ENCODE measurements around the gene TNFRSF6B.
A peak's percentile ranks its signal among the peaks of the same experiment; 100 is the strongest.
"Not testable (repeated sequence)": the region's sequence is repeated elsewhere in the genome, so short reads cannot be mapped to it uniquely, and the experiment has no call there.

TNFRSF6B gene

GRCh38 chr20:63663332-63664066, 33.0 kb upstream of the TNFRSF6B start:
- no peak for DNase-seq

- no peak for DNase-seq
Measured at GRCh38 chr20:63664143-63664851, 32.2 kb upstream of the TNFRSF6B start.

GRCh38 chr20:63664861-63665594, 31.4 kb upstream of the TNFRSF6B start:
- no peak for DNase-seq

GRCh38 chr20:63665708-63666107, 30.7 kb upstream of the TNFRSF6B start:
- no peak for DNase-seq

- DNase-seq: no peak
Measured at GRCh38 chr20:63667858-63668257, 28.6 kb upstream of the TNFRSF6B start.

- DNase-seq: no peak
Measured at GRCh38 chr20:63668351-63668750, 28.1 kb upstream of the TNFRSF6B start.

- not testable (repeated sequence) for DNase-seq
Measured at GRCh38 chr20:63671695-63672094, 24.8 kb upstream of the TNFRSF6B start.

- DNase-seq: no peak
Measured at GRCh38 chr20:63672666-63673065, 23.8 kb upstream of the TNFRSF6B start.

DNA sequence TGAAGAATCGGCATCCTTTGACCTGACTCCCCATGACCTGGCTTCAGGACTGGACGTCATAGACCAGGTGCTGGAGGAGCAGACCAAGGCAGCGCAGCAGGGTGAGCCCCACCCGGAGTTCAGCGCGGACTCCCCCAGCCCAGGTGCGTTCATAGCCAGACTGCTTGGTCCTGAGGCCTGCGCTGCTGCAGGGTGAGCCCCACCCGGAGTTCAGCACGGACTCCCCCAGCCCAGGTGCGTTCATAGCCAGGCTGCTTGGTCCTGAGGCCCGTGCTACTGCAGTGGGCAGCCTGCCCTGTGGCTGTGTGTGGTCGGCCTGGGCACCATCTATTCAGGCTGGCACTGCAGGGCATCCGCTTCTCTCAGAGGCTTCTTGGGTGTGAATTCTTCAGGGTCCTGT, 22.5 kb upstream of the TNFRSF6B start:
- no peak for DNase-seq

DNA sequence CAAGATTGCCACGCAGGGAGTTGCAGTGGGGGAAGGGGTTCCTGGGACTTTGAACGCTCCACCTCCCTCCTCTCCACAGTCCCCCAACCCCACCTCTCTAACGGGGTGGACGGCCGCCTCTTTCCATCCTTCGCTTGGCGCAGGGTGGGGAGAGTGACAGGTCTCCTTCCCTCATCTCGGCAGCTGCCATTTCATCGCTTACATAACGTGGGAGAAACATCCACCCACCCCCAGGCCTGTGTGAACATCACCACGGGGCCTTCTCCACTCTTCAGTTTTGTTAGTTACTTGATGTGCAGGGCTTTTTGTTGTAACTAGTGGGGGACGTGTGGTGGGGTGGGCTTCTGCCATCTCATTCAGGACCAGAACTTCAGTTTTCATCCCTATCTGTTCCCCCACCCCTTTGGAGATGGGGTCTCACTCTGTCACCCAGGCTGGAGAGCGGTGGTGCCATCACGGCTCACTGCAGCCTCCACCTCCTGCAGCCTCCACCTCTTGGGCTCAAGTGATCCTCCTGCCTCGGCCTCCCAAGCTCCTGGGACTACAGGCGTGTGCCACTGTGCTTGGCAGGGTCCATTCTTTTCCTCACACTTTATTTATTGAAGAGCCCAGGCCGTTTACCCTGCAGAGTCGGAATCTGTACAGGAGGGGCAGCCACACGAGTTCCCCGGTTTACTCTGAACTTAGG, 20.6 kb upstream of the TNFRSF6B start:
- no peak for DNase-seq

DNA sequence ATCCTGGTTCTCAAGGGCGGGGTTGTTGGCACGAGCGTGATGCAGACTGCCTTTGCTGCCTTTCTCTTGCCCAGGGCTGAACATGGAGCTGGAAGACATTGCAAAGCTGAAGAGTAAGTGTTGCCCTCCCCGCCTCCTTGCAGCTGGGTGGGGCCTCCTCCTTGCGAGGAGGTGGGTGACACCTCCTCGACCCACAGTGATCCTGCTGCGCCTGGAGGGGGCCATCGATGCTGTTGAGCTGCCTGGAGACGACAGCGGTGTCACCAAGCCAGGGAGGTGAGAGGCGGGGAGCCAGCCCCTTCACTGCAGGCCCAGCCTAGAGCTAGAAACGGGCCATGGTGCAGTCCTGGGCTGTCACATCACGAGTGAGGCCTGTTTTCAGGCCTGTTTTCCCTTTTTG, 18.4 kb upstream of the TNFRSF6B start:
- DNase-seq: no peak

DNA sequence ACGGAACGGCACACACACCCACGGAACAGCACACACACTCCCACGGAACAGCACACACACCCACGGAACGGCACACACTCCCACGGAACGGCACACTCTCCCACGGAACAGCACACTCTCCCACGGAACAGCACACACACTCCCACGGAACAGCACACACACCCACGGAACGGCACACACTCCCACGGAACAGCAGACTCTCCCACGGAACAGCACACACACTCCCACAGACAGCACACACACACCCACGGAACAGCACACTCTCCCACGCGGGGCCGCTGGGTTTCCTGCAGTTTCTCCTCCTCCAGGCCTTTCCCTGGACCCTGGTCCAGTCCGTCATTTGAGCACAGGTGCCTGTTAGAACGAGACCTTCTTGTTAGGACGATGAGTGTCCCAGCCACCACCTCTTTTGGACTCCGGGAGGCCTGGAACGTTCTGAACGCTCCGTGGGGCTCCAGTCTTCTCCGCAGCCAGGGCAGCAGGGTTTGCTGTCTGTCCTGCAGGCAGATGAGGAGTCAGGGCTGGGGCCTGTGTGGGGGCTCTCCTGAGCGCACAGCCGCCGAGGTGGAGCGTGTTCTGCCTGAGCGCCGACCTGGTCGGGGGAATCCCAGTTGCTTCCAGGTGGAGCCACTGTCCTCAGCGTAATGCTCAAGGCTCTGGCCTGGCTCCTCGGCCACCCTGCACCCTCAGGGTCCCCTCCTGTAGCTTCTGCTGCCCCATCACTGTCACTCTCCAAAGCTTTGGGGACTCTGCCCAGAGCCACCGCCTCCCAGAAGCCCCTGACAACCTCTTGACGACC, 17.6 kb upstream of the TNFRSF6B start:
- no peak for DNase-seq

GRCh38 chr20:63679799-63680305, 16.6 kb upstream of the TNFRSF6B start:
- no peak for DNase-seq

DNA sequence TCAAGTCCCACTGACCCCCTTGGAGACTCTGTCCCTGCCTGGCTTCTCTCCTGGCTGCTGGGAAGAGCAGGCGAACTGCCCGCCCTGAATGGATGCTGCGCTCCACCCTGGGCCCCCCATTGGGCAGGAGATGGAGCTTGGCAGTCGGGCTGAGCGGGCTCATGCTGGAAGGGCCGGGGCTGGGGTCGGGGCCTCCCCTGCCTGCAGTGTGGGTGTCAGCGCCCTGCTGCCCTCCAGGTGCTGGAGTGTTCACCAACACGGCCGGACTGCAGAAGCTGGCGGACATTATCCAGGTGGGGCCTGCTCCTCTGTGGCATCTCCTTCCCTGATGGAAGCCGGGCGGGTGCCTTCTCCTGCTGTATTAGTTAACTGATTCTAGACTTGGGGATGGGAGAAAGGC, 16.0 kb upstream of the TNFRSF6B start:
- DNase-seq: no peak

DNA sequence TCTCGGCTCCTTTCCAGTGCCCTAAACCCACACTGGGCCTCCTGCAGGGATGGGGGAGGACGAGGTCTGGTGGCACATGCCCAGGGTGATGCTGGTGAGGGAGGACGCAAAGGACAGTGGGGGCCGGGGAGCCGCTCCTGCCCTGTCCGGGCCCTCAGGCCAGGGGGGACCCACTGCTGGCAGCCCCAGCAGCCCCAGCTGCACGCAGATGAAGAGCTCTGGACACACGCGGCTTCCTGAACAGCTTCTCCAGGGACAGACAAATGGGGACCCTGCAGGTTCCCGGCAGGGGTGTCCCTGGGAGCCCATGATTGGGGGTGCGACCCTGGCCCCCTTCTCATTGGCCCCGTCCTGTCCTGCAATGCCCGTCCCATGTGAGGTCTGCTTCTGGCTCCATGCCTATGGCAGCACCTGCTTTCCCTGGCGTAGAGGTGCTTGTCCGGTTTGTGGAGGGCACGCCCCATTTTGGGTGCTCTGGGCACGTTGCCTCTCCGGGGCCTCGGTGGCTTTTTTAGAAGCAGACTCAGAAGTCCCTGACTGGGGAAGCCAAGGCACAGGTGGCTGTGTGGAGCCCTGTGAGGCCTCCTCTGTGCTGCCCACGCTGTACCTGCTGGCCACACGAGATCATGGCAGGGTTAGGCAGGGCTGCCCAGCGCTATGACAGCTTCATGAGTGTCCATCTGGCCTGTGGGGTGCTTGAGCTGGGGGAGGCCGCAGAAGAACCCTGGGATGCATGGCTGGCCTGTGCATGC, 15.4 kb upstream of the TNFRSF6B start:
- no peak for DNase-seq

DNA sequence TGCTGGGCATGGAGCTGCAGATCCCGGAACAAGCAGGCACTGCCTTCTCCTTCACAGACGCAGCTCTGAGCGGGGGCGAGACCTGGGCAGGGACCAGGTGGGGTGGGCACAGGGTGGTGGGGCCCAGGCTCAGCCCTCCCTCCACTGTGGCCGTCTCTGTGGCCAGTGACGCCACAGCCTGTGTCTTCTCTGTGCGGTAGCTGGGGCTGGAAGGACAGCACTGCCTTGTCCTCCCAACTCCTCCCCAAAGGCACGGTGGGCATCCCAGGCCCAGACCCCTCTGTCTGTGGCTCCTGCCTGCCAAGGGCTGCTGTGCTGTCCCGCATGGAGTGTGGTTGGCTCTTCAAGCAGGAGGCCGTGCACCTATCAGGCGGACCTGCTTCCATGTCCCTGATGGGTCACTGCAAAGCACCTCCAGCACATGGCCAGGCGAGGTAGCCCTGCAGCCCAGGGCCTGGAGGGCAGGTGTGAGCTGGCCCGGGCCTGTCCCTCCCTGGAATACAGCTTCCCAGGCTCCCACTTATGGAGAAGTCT, 14.8 kb upstream of the TNFRSF6B start:
- no peak for DNase-seq

DNA sequence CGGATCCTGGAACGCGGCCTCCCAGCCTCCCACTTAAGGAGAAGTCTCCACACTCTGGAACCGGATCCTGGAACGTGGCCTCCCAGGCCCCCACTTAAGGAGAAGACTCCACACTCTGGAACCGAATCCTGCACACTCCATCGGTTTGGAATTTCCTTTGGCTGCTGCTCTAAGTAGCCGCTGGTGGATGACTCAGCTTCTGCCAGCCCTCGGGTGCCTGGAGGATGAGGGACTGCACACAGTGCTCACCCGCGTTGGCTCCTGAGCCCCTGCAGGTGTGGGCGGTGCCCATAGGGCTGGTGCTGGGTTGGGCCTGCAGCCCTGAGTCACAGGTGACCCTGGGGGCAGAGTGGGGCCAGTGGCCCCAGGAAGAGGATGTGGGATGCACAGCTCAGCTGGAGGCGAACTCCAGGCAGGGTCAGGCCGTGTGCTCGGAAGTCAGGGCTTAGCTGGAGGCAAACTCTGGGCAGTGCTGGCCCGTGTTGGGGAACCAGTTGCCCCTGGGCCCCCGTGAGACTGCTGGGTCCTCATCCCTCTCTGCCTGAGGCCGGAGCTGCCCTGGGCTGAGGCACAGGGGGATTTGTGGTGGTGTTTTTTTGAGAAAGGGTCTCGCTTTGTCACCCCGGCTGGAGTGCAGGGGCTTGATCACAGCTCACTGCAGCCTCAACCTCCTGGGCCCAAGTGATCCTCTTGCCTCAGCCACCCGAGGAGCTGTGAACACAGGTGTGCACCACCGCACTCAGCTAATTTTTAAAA, 13.9 kb upstream of the TNFRSF6B start:
- DNase-seq: no peak

DNA sequence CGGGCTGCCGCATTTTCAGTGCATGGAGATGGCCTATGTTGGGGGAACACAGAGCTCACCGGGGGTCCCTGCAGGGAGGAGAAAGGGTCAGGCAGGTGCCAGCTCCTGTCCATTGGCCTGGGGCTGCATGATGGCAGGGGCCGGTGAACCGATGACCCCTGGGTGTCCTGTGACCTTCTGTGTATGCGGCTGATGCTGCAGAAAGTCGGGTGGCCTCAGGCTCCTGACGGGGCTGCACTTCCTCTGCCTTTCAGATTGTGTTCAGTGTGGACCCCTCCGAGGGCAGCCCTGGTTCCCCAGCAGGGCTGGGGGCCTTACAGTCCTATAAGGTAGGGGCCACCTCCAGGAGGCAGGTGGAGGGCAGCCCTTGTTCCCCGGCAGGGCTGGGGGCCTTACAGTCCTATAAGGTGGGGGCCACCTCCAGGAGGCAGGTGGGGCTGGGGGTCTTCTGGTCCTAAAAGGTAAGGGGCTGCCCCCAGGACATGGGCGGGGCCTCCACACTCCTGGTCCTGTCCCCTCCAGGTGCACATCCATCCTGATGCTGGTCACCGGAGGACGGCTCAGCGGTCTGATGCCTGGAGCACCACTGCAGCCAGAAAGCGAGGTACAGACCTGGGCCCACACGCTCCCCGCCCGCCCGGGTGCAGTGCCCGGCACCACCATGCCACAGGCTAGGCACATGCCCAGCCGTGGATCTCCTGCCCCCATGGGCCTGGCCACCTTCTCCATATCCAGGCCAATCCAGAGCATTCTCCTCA, 11.0 kb upstream of the TNFRSF6B start:
- DNase-seq: no peak

GRCh38 chr20:63686094-63686491, 10.4 kb upstream of the TNFRSF6B start:
- DNase-seq: peak; percentile 47

Data from right forelimb (tissue), 1 donor.